HEK293T (cell line): ENCODE data around the gene CEP83.

Source experiments
- CTCF ChIA-PET: fragments of 350-600 bp; formaldehyde crosslinking; extraction: SDS; loops from one replicate; lab custom pipeline; 2021; ENCODE audit warnings: antibody characterized with exemption, inconsistent platforms; lab: Yijun Ruan, JAX
- POLR2A ChIA-PET: fragments of 350-600 bp; formaldehyde crosslinking; extraction: SDS; loops from one replicate; lab custom pipeline; 2020; ENCODE audit warnings: antibody characterized with exemption, inconsistent platforms; lab: Yijun Ruan, JAX
- DNase-seq: peaks from one replicate; pipeline ENCODE4 v3.0.0; 2012; ENCODE audit warnings: mixed read lengths; ENCODE audit errors: extremely low spot score
- ARNT ChIP-seq: fragments of 450-650 bp; IDR thresholded peaks from 2 replicates; pipeline ENCODE4 v1.6.1; 2017; ENCODE audit warnings: mild to moderate bottlenecking
- BHLHE40 ChIP-seq: fragments of 450-650 bp; IDR thresholded peaks from 2 replicates; pipeline ENCODE4 v1.6.1; 2016; ENCODE audit warnings: mild to moderate bottlenecking, moderate library complexity, borderline replicate concordance
- CTBP1 ChIP-seq: fragments of 450-650 bp; IDR thresholded peaks from 2 replicates; pipeline ENCODE4 v1.6.1; 2016; ENCODE audit warnings: borderline replicate concordance
- ELF4 ChIP-seq: fragments of 450-650 bp; IDR thresholded peaks from 2 replicates; pipeline ENCODE4 v1.6.1; 2017; ENCODE audit warnings: antibody characterized with exemption
- FOXA1 ChIP-seq: fragments of 450-650 bp; IDR thresholded peaks from 2 replicates; pipeline ENCODE4 v1.6.1; 2016; ENCODE audit warnings: mild to moderate bottlenecking
- FOXK2 ChIP-seq: fragments of 450-650 bp; IDR thresholded peaks from 2 replicates; pipeline ENCODE4 v1.6.1; 2016; ENCODE audit warnings: mild to moderate bottlenecking
- FOXM1 ChIP-seq: fragments of 450-650 bp; IDR thresholded peaks from 2 replicates; pipeline ENCODE4 v1.6.1; 2017; ENCODE audit warnings: mild to moderate bottlenecking, borderline replicate concordance
- HDGF ChIP-seq: fragments of 450-650 bp; IDR thresholded peaks from 2 replicates; pipeline ENCODE4 v1.6.1; 2017; ENCODE audit warnings: antibody characterized with exemption, borderline replicate concordance
- L3MBTL2 ChIP-seq: fragments of 450-650 bp; conservative IDR thresholded peaks from 2 replicates; pipeline ENCODE4 v1.6.1; 2016; ENCODE audit warnings: mild to moderate bottlenecking
- LEF1 ChIP-seq: fragments of 450-650 bp; IDR thresholded peaks from 2 replicates; pipeline ENCODE4 v1.6.1; 2017; ENCODE audit warnings: mild to moderate bottlenecking, borderline replicate concordance
- NFRKB ChIP-seq: fragments of 450-650 bp; IDR thresholded peaks from 2 replicates; pipeline ENCODE4 v1.6.1; 2016; ENCODE audit warnings: mild to moderate bottlenecking, moderate library complexity
- SP1 ChIP-seq: fragments of 450-650 bp; IDR thresholded peaks from 2 replicates; pipeline ENCODE4 v1.6.1; 2017
- SUZ12 ChIP-seq: fragments of 450-650 bp; IDR thresholded peaks from 2 replicates; pipeline ENCODE4 v1.6.1; 2016; ENCODE audit warnings: mild to moderate bottlenecking
- TARDBP ChIP-seq: fragments of 450-650 bp; IDR thresholded peaks from 2 replicates; pipeline ENCODE4 v1.6.1; 2016
- ZNF384 ChIP-seq: fragments of 450-650 bp; IDR thresholded peaks from 2 replicates; pipeline ENCODE4 v1.6.1; 2016
- TF ChIP-seq, protein P1 (sequence below): fragments of 450-650 bp; IDR thresholded peaks from 2 replicates; pipeline ENCODE4 v1.6.1; 2016

The CEP83 gene

DNA sequence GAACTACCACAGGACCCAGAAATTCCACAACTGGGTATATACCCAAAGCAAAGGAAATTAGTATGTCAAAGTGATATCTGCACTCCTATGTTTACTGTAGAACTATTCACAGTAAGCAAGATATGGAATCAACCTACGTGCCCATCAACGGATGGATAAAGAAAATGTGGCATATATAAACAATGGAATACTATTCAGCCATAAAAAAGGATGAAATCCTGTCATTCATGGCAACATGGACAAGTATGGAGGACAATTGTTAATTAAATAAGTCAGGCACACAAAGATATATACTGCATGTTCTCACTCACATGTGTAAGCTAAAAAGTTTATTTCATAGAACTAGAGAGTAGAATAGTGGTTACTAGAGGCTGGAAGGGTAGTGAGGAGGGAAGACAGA is 97.0 kb downstream of the CEP83 start:
- TF ChIP-seq ZNF384 = no peak
- TF ChIP-seq HDGF = no peak
- TF ChIP-seq L3MBTL2 = no peak
- TF ChIP-seq SP1 = no peak
- no peak for TF ChIP-seq CTBP1
- TF ChIP-seq FOXK2 = no peak
- TF ChIP-seq LEF1 = no peak
- no peak for TF ChIP-seq SUZ12
- TF ChIP-seq, protein P1, sequence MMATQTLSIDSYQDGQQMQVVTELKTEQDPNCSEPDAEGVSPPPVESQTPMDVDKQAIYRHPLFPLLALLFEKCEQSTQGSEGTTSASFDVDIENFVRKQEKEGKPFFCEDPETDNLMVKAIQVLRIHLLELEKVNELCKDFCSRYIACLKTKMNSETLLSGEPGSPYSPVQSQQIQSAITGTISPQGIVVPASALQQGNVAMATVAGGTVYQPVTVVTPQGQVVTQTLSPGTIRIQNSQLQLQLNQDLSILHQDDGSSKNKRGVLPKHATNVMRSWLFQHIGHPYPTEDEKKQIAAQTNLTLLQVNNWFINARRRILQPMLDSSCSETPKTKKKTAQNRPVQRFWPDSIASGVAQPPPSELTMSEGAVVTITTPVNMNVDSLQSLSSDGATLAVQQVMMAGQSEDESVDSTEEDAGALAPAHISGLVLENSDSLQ = no peak
- TF ChIP-seq BHLHE40 = no peak
- no peak for TF ChIP-seq FOXM1
- TF ChIP-seq ELF4 = no peak
- TF ChIP-seq ARNT = no peak
- TF ChIP-seq NFRKB = no peak
- no peak for DNase-seq
- ChIA-PET CTCF (no interaction called here), POLR2A (no interaction called here)

DNA sequence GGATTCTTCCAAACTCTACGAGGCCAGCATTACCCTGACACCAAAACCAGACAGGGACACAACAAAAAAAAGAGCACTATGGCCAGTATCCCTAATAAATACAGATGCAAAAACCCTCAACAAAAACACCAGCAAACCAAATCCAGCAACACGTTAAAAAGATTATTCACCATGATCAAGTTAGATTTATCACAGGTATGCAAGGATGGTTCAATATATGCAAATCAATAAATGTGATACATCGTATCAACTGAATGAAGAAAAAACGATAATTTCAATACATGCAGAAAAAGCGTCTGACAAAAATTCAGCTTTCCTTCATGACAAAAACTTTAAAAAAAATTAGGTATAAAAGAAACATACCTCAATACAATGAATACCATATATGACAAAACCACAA is 99.9 kb downstream of the CEP83 start:
- POLR2A ChIA-PET = no interaction called here

GRCh38 chr12:94353130-94353529 is 106.5 kb downstream of the CEP83 start:
- POLR2A ChIA-PET = no interaction called here
- no peak for DNase-seq
- TF ChIP-seq BHLHE40 = no peak
- TF ChIP-seq ELF4 = no peak
- no peak for TF ChIP-seq NFRKB
- TF ChIP-seq TARDBP = no peak
- TF ChIP-seq FOXM1 = no peak
- no peak for TF ChIP-seq SP1
- TF ChIP-seq ZNF384 = no peak
- no peak for TF ChIP-seq FOXA1
- no peak for TF ChIP-seq LEF1
- TF ChIP-seq SUZ12 = no peak
- CTCF ChIA-PET = no interaction called here

More for the DNA sequence above, 99.9 kb downstream of the CEP83 start:
- TF ChIP-seq L3MBTL2 (no peak), CTBP1 (no peak), ARNT (no peak), LEF1 (no peak), FOXM1 (no peak), FOXK2 (no peak), SP1 (no peak), ZNF384 (no peak), TARDBP (no peak), NFRKB (no peak)
- TF ChIP-seq, protein P1 = no peak
- DNase-seq = no peak
- CTCF ChIA-PET = no interaction called here

GRCh38 chr12:94340573-94340972 is 119.1 kb downstream of the CEP83 start:
- CTCF ChIA-PET = no interaction called here
- POLR2A ChIA-PET = no interaction called here
- TF ChIP-seq BHLHE40 (no peak), FOXA1 (no peak), ZNF384 (no peak), NFRKB (no peak), TARDBP (no peak), L3MBTL2 (no peak), ELF4 (no peak), FOXM1 (no peak)
- no peak for DNase-seq

GRCh38 chr12:94338006-94338794 is 121.5 kb downstream of the CEP83 start:
- CTCF ChIA-PET = interaction anchor here (0.6 kb wide), 1 partner anchor 10 kb away, joined by 3 read pairs; no protein-coding TSS in a partner anchor
- POLR2A ChIA-PET = no interaction called here

DNA sequence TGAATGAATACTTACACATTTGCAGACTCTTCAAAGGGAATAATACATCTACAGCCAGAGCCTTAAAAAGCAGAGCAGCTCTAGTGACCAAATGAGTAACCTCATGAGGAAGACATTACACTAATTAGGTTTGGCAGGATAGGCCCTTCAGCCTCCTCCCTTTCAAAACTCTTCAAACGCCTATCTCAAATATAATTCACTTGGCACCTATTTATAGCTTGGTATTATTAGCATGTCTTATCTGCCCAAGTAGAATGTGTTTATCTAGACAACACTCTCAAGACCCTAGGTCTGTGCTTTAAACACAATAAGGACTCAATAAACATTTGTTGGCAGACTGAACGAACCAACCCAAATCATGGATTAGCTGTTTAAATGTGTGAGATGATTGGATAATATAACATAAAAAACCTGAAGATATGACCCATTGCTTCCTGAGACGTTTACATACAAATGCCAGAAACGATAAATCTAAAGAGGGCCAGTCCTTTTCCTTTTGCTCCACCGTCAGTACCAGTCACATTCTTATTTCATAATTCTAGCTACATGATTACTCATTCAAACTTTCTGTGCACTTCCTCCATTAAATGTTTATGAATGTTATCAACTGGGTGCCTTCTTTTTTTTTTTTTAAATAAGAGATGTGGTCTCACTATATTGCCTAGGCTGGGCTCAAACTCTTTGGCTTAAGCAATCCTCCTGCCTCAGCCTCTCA is 123.3 kb downstream of the CEP83 start:
- DNase-seq = no peak
- ChIA-PET POLR2A (no interaction called here), CTCF (interaction anchor here (0.7 kb wide), 1 partner anchor 1011 kb away, joined by 4 read pairs; no protein-coding TSS in a partner anchor)
- TF ChIP-seq BHLHE40 (no peak), ZNF384 (no peak), TARDBP (no peak), ARNT (no peak), ELF4 (no peak), L3MBTL2 (no peak)

More at GRCh38 chr12:94338006-94338794, 121.5 kb downstream of the CEP83 start:
- no peak for DNase-seq
- TF ChIP-seq TARDBP (no peak), ARNT (no peak)

- no peak for DNase-seq
- POLR2A ChIA-PET = no interaction called here
- CTCF ChIA-PET = no interaction called here
- TF ChIP-seq CTBP1 = no peak
- no peak for TF ChIP-seq FOXA1
- no peak for TF ChIP-seq BHLHE40
- no peak for TF ChIP-seq LEF1
- TF ChIP-seq ARNT = no peak
- no peak for TF ChIP-seq TARDBP
- no peak for TF ChIP-seq ELF4
- TF ChIP-seq SP1 = no peak
- no peak for TF ChIP-seq L3MBTL2
- TF ChIP-seq, protein P1 = no peak
- TF ChIP-seq FOXM1 = no peak
- TF ChIP-seq HDGF = no peak
- TF ChIP-seq SUZ12 = no peak
- TF ChIP-seq FOXK2 = no peak
- TF ChIP-seq ZNF384 = no peak
- TF ChIP-seq NFRKB = no peak
Measured at GRCh38 chr12:94333396-94333795, 126.3 kb downstream of the CEP83 start.
